Measurements from ENCODE around the gene GNAZ.

The GNAZ gene

GRCh38 chr22:23064381-23065068 is 5.8 kb upstream of the GNAZ start:
- no peak for DNase-seq (ENCODE audit: low spot score)

GRCh38 chr22:23065069-23065451 is 5.3 kb upstream of the GNAZ start:
- DNase-seq (ENCODE audit: low spot score) = no peak

- DNase-seq (ENCODE audit: low spot score) = no peak
These were observed 4.7 kb upstream of the GNAZ start for GRCh38 chr22:23065495-23066122.

- DNase-seq (ENCODE audit: low spot score) = no peak
These were observed 3.9 kb upstream of the GNAZ start for GRCh38 chr22:23066200-23067022.

GRCh38 chr22:23067023-23067650 is 3.2 kb upstream of the GNAZ start:
- no peak for DNase-seq (ENCODE audit: low spot score)

GRCh38 chr22:23067691-23068090 is 2.6 kb upstream of the GNAZ start:
- no peak for DNase-seq (ENCODE audit: low spot score)

- no peak for DNase-seq (ENCODE audit: low spot score)
These were observed 2.1 kb upstream of the GNAZ start for GRCh38 chr22:23068096-23068831.

GRCh38 chr22:23068832-23069385 is 1.4 kb upstream of the GNAZ start:
- no peak for DNase-seq (ENCODE audit: low spot score)

GRCh38 chr22:23069502-23070357 is 589 bp upstream of the GNAZ start:
- peak; percentile 100 for DNase-seq (ENCODE audit: low spot score)

GRCh38 chr22:23071230-23072076 is 1.1 kb downstream of the GNAZ start:
- DNase-seq (ENCODE audit: low spot score) = no peak

- no peak for DNase-seq (ENCODE audit: low spot score)
These were observed 2.0 kb downstream of the GNAZ start for GRCh38 chr22:23072077-23072910.

GRCh38 chr22:23072911-23073491 is 2.7 kb downstream of the GNAZ start:
- DNase-seq (ENCODE audit: low spot score) = no peak

GRCh38 chr22:23073526-23074229 is 3.4 kb downstream of the GNAZ start:
- no peak for DNase-seq (ENCODE audit: low spot score)

GRCh38 chr22:23074451-23074850 is 4.1 kb downstream of the GNAZ start:
- no peak for DNase-seq (ENCODE audit: low spot score)

- DNase-seq (ENCODE audit: low spot score) = no peak
These were observed 4.7 kb downstream of the GNAZ start for GRCh38 chr22:23075050-23075449.

GRCh38 chr22:23075525-23076216 is 5.4 kb downstream of the GNAZ start:
- no peak for DNase-seq (ENCODE audit: low spot score)

Measured in GM03348 (cell line).